ENCODE results near the gene POP4. TPM values are rescaled to one million over a fixed set of nuclear protein-coding genes. Genes with fewer than 3 reads are reported as not detected.
A peak's percentile ranks its signal among the peaks of the same experiment; 100 is the strongest.

POP4 gene
- total and polyA plus RNA-seq, 3 experiments from 2014 or later = 145 to 156 (median 150) TPM

DNA sequence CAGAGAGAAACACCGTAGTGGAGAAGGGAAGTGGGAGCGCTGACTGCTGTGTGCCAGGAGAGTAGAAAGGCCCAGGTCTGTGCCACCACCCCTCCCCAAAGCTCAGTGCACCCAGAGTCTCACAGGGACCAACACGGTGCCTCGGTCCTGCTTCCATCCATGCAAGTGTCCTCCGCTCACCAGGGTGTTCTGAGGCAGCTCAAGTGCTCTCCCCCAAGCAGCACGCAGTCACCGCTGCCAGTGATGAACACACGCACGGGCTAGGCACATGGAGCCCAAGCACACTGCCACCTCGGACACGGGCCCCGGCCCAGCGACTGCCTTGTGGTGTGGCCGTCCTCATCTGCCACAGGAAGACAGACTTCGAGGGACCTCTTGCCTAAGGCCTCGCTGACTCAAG is 10.5 kb downstream of the POP4 start:
- Mint-ChIP-seq H3K9me3 (no peaks in the 10 kb centered on the region), H3K36me3 (peaks cover 9 to 54% (median 14%) of the 10 kb centered on the region in 3 donors), H3K4me3 (no peak overlapping the region), H3K27me3 (no peaks in the 10 kb centered on the region), H3K27ac (no peak overlapping the region), H3K4me1 (peaks cover 18 to 25% (median 18%) of the 10 kb centered on the region in 3 donors)
- H3K4me3 ChIP-seq (ENCODE audit: low read length) = no peak overlapping the region
- no peak for DNase-seq
- ChIA-PET CTCF (interaction anchor here (0.9 to 4.1 kb wide), 3 partner anchors 10 to 78 kb away, joined by 3 to 24 read pairs (median 11); partner anchors contain the start of genes PLEKHF1 and POP4), POLR2A (interaction anchor here (1.3 kb wide), 1 partner anchor 10 kb away, joined by 7 read pairs; the partner anchor contains the start of gene POP4)
- no peaks in the 10 kb centered on the region for H3K27me3 ChIP-seq (ENCODE audit: insufficient read depth, low read length, poor library complexity, severe bottlenecking)
- peaks cover 24% of the 10 kb centered on the region for H3K36me3 ChIP-seq (ENCODE audit: insufficient read depth, low read length)
- no peaks in the 10 kb centered on the region for H3K9me3 ChIP-seq (ENCODE audit: low read length)
- H3K4me1 ChIP-seq (ENCODE audit: insufficient read depth, low read length) = peaks cover 15% of the 10 kb centered on the region
- H3K27ac ChIP-seq (ENCODE audit: low read depth, low read length) = no peak overlapping the region

DNA sequence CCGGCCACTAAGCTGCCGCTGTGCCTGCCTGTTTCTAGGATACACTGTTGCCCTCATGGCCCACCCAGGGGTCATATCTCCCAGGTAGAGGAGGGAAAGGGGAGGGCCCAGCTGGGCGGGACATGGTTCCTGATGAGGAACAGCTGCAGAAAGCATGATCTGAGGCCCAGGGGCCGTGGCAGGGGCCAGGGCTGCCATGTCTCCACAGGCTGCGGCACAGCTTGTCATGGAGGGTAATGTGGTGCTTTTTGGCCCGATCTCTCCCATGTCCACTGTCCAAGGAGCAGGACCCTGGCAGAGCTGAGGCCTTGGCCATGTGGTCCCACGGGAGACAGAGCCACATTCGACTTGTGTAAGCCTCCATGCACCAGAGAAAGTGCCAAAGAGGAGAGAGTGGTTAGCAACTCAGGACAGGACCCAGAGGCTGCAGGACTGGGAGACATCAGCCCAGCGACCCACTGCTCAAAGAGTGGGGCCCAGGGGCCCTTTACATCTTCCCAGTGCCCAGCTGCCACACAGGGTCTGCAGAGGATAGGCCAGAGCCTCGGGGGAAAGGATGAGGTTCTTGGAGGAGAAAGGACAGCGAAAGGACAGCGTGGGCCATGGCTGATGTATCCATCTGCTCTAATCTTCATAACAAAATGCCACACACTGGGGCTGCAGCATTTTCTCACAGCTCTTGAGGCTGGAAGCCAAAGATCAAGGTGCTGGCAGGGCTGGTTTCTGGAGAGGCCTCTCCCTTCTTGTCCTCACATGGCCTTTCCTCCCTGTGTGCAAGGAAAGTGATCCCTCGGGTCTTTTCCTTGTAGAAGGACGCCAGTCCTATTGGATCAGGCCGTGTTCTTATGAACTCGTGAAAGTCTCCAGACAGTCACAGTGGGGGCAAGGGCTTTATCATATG is 11.5 kb downstream of the POP4 start:
- H3K36me3 Mint-ChIP-seq = peaks cover 8 to 43% (median 12%) of the 10 kb centered on the region in 3 donors
- ChIA-PET POLR2A (interaction anchor here (0.6 kb wide), 1 partner anchor 108 kb away, joined by 3 read pairs; no protein-coding TSS in a partner anchor), CTCF (interaction anchor here (0.9 to 4.1 kb wide), 5 partner anchors 11 to 99 kb away, joined by 3 to 24 read pairs (median 11); partner anchors contain the start of genes PLEKHF1 and POP4)
- peak overlapping the region in 6 of 8 donors; percentile 10 to 58 (median 30) for H3K27ac Mint-ChIP-seq
- DNase-seq = no peak
- Histone ChIP-seq H3K27ac (ENCODE audit: low read depth, low read length) (no peak overlapping the region), H3K9me3 (ENCODE audit: low read length) (no peaks in the 10 kb centered on the region), H3K4me1 (ENCODE audit: insufficient read depth, low read length) (peaks cover 24% of the 10 kb centered on the region), H3K36me3 (ENCODE audit: insufficient read depth, low read length) (peaks cover 13% of the 10 kb centered on the region), H3K4me3 (ENCODE audit: low read length) (no peak overlapping the region), H3K27me3 (ENCODE audit: insufficient read depth, low read length, poor library complexity, severe bottlenecking) (no peaks in the 10 kb centered on the region)
- H3K27me3 Mint-ChIP-seq = no peaks in the 10 kb centered on the region
- H3K9me3 Mint-ChIP-seq = no peaks in the 10 kb centered on the region
- H3K4me1 Mint-ChIP-seq = peaks cover 27 to 31% (median 28%) of the 10 kb centered on the region in 3 donors
- no peak overlapping the region for H3K4me3 Mint-ChIP-seq

- Mint-ChIP-seq H3K27me3 (no peaks in the 10 kb centered on the region), H3K36me3 (peaks cover 4 to 35% (median 8%) of the 10 kb centered on the region in 3 donors), H3K9me3 (no peaks in the 10 kb centered on the region), H3K27ac (peak overlapping the region in 1 of 8 donors; percentile 58), H3K4me1 (peaks cover 35 to 37% (median 37%) of the 10 kb centered on the region in 3 donors), H3K4me3 (no peak overlapping the region)
- CTCF ChIA-PET = interaction anchor here (1.0 to 7.6 kb wide), 6 partner anchors 9 to 98 kb away, joined by 3 to 88 read pairs (median 13); partner anchors contain the start of genes PLEKHF1 and POP4
- POLR2A ChIA-PET = no interaction called here
- Histone ChIP-seq H3K9me3 (ENCODE audit: low read length) (no peaks in the 10 kb centered on the region), H3K27me3 (ENCODE audit: insufficient read depth, low read length, poor library complexity, severe bottlenecking) (no peaks in the 10 kb centered on the region), H3K4me1 (ENCODE audit: insufficient read depth, low read length) (peaks cover 32% of the 10 kb centered on the region), H3K36me3 (ENCODE audit: insufficient read depth, low read length) (peaks cover 5% of the 10 kb centered on the region), H3K4me3 (ENCODE audit: low read length) (no peak overlapping the region), H3K27ac (ENCODE audit: low read depth, low read length) (no peak overlapping the region)
- no peak for DNase-seq
Observed at GRCh38 chr19:29618434-29618833, 12.4 kb downstream of the POP4 start.

DNA sequence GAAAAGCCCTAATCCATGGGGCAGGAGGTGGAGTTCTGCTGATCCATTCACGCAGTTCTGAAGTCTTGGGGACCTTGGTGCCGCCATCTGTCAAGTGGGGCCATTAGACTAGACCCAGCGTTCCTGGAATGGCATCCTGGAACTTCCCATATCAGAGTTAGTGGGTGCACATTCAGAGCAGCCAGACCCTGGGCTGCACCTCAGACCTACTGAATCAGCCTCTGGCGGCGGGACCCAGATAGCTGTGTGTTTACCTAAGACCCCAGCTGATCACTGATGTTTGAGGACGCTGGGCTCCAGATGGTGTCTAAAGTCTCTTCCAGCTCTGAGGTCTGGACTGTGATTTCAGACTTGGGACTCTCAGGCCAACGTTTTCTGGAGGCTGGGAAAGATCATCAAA is 12.8 kb downstream of the POP4 start:
- no peaks in the 10 kb centered on the region for H3K27me3 Mint-ChIP-seq
- H3K36me3 Mint-ChIP-seq = peaks cover 4 to 31% (median 8%) of the 10 kb centered on the region in 3 donors
- peaks cover 40 to 41% (median 41%) of the 10 kb centered on the region in 3 donors for H3K4me1 Mint-ChIP-seq
- DNase-seq = no peak
- Histone ChIP-seq H3K9me3 (ENCODE audit: low read length) (no peaks in the 10 kb centered on the region), H3K4me3 (ENCODE audit: low read length) (no peak overlapping the region), H3K27me3 (ENCODE audit: insufficient read depth, low read length, poor library complexity, severe bottlenecking) (no peaks in the 10 kb centered on the region), H3K4me1 (ENCODE audit: insufficient read depth, low read length) (peaks cover 37% of the 10 kb centered on the region), H3K27ac (ENCODE audit: low read depth, low read length) (no peak overlapping the region), H3K36me3 (ENCODE audit: insufficient read depth, low read length) (peaks cover 2% of the 10 kb centered on the region)
- ChIA-PET POLR2A (interaction anchor here (1.6 kb wide), 1 partner anchor 13 kb away, joined by 6 read pairs; the partner anchor contains the start of gene POP4), CTCF (interaction anchor here (1.0 to 7.6 kb wide), 5 partner anchors 10 to 95 kb away, joined by 3 to 88 read pairs (median 24); partner anchors contain the start of genes PLEKHF1 and POP4)
- H3K9me3 Mint-ChIP-seq = no peaks in the 10 kb centered on the region
- no peak overlapping the region for H3K27ac Mint-ChIP-seq
- H3K4me3 Mint-ChIP-seq = no peak overlapping the region

- H3K4me3 Mint-ChIP-seq = peak overlapping the region; percentile 38 to 85 (median 65)
- ChIA-PET POLR2A (no interaction called here), CTCF (interaction anchor here (1.4 to 7.6 kb wide), 6 partner anchors 12 to 96 kb away, joined by 3 to 88 read pairs (median 29); partner anchors contain the start of genes PLEKHF1 and POP4)
- H3K4me1 Mint-ChIP-seq = peaks cover 51 to 58% (median 58%) of the 10 kb centered on the region in 3 donors
- Histone ChIP-seq H3K27me3 (ENCODE audit: insufficient read depth, low read length, poor library complexity, severe bottlenecking) (no peaks in the 10 kb centered on the region), H3K36me3 (ENCODE audit: insufficient read depth, low read length) (no peaks in the 10 kb centered on the region), H3K4me3 (ENCODE audit: low read length) (peak overlapping the region; percentile 2), H3K9me3 (ENCODE audit: low read length) (no peaks in the 10 kb centered on the region), H3K27ac (ENCODE audit: low read depth, low read length) (no peak overlapping the region), H3K4me1 (ENCODE audit: insufficient read depth, low read length) (peaks cover 54% of the 10 kb centered on the region)
- peak overlapping the region in 7 of 8 donors; percentile 73 to 97 (median 97) for H3K27ac Mint-ChIP-seq
- peak in 1 of 5 donors; percentile 62 for DNase-seq
- no peaks in the 10 kb centered on the region for H3K9me3 Mint-ChIP-seq
- peaks cover 0 to 13% (median 2%) of the 10 kb centered on the region in 3 donors for H3K36me3 Mint-ChIP-seq
- no peaks in the 10 kb centered on the region for H3K27me3 Mint-ChIP-seq
Observed at GRCh38 chr19:29620931-29621351, 14.9 kb downstream of the POP4 start.

DNA sequence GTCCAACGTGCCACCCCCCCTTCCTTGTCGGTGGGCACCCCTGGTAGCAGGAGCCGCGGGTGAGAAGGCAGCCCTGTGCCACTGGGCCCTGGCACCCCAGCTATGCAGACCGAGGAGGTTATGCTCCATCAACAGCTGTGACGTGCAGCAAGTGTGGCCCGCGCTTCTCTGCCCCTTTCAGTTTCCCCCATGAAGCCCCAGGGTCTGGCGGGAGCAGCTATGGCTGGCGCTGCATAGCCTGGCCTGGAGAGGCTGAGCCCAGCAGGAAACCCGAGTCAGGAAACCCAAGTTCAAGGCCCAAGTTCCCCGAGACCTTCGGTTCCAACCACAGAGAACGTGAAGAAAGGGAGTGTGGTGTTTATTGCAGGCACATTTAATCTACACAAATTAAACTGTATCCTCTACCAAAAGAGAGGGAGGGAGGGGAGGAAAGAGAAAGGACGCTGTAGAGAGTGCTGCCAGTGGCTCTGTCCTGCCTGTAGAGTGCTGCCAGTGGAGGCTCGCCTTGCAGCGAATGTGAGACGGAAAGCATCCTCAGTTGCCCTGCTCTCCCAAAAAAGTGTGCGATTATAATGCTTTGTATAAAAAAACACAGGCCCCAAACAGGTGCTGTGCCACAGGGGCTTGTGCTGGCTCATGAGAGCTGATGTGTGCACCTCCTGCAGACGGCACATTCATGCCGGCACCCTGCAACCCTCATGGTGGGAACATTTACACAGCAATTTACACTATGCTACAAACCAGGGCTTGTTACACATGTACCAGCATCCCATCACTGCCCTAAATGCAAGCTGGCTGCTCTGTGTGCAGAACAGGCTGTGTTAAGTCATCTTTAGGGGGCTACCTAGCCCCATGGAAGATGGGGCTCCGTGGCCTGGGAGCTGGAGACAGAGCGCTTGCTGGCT is 16.3 kb downstream of the POP4 start:
- no peak overlapping the region for H3K27ac ChIP-seq (ENCODE audit: low read depth, low read length)
- peak overlapping the region; percentile 33 to 84 (median 76) for H3K4me3 Mint-ChIP-seq

More for the DNA sequence above, 16.3 kb downstream of the POP4 start:
- H3K4me3 ChIP-seq (ENCODE audit: low read length) = peak overlapping the region; percentile 0
- peaks cover 54% of the 10 kb centered on the region for H3K4me1 ChIP-seq (ENCODE audit: insufficient read depth, low read length)
- CTCF ChIA-PET = interaction anchor here (1.1 to 7.6 kb wide), 8 partner anchors 13 to 95 kb away, joined by 5 to 88 read pairs (median 24); partner anchors contain the start of genes C19orf12, PLEKHF1 and POP4
- H3K36me3 ChIP-seq (ENCODE audit: insufficient read depth, low read length) = no peaks in the 10 kb centered on the region
- H3K9me3 Mint-ChIP-seq = no peaks in the 10 kb centered on the region
- H3K27me3 Mint-ChIP-seq = no peaks in the 10 kb centered on the region
- DNase-seq = peak; percentile 30 to 64 (median 38)
- peaks cover 54 to 63% (median 61%) of the 10 kb centered on the region in 3 donors for H3K4me1 Mint-ChIP-seq
- no peaks in the 10 kb centered on the region for H3K36me3 Mint-ChIP-seq
- no peaks in the 10 kb centered on the region for H3K27me3 ChIP-seq (ENCODE audit: insufficient read depth, low read length, poor library complexity, severe bottlenecking)
- POLR2A ChIA-PET = interaction anchor here (0.6 to 2.2 kb wide), 7 partner anchors 16 to 92 kb away, joined by 3 to 15 read pairs (median 6); partner anchors contain the start of genes C19orf12, PLEKHF1 and POP4
- peak overlapping the region; percentile 85 to 97 (median 97) for H3K27ac Mint-ChIP-seq
- H3K9me3 ChIP-seq (ENCODE audit: low read length) = no peaks in the 10 kb centered on the region

Measured in CD8-positive, alpha-beta memory T cell (primary cell).